Fibroblast of lung (primary cell): ENCODE measurements around the gene PPP4R2. TPM values are rescaled to one million over a fixed set of nuclear protein-coding genes. Genes with fewer than 3 reads are reported as not detected.
A peak's percentile ranks its signal among the peaks of the same experiment; 100 is the strongest.

Source experiments
- DNase-seq, 2 donors: peaks; one replicate each; pipeline versions ENCODE4 v3.0.0 to v3.0.0-alpha.2; 2010; ENCODE audit warnings: low read depth in 2 of 2
- H2AFZ ChIP-seq: 2 replicates; pipeline ENCODE4 v1.5.1; 2012; ENCODE audit warnings: low read length, control low read depth, inconsistent platforms
- H3K27ac ChIP-seq: 2 replicates; pipeline ENCODE4 v1.5.1; 2011; ENCODE audit warnings: low read length, control low read depth; ENCODE audit not compliant: insufficient read depth
- H3K27me3 ChIP-seq: 2 replicates; pipeline ENCODE4 v1.5.1; 2011; ENCODE audit warnings: mild to moderate bottlenecking, low read length; ENCODE audit not compliant: control insufficient read depth, insufficient read depth
- H3K36me3 ChIP-seq: 2 replicates; pipeline ENCODE4 v1.5.1; 2011; ENCODE audit warnings: low read length; ENCODE audit not compliant: control insufficient read depth, insufficient read depth
- H3K4me1 ChIP-seq: 2 replicates; pipeline ENCODE4 v1.5.1; 2011; ENCODE audit warnings: low read length; ENCODE audit not compliant: control insufficient read depth, insufficient read depth; ENCODE audit errors: extremely low read depth
- H3K4me2 ChIP-seq: 2 replicates; pipeline ENCODE4 v1.5.1; 2011; ENCODE audit warnings: low read length, control low read depth; ENCODE audit not compliant: insufficient read depth; ENCODE audit errors: extremely low read depth
- H3K4me3 ChIP-seq, 4 experiments: fragments of 200-600 bp in 1 of 4; sonication (generic) in 1 of 4; replicated peaks in 1 of 4; 2 replicates each; pipeline ENCODE4 v1.5.1; 2011 to 2016; ENCODE audit warnings: low read length in 4 of 4, low read depth in 3 of 4, mild to moderate bottlenecking in 3 of 4, control low read depth in 2 of 4, inconsistent platforms in 1 of 4, mixed read lengths in 1 of 4; ENCODE audit not compliant: insufficient read depth in 1 of 4; ENCODE audit errors: control extremely low read depth in 1 of 4
- H3K79me2 ChIP-seq: 2 replicates; pipeline ENCODE4 v1.5.1; 2012; ENCODE audit warnings: mild to moderate bottlenecking, low read length, inconsistent platforms; ENCODE audit not compliant: control insufficient read depth, insufficient read depth
- H3K9ac ChIP-seq: 2 replicates; pipeline ENCODE4 v1.5.1; 2011; ENCODE audit warnings: mild to moderate bottlenecking, low read length, control low read depth; ENCODE audit not compliant: insufficient read depth
- H3K9me3 ChIP-seq: 2 replicates; pipeline ENCODE4 v1.5.1; 2012; ENCODE audit warnings: low read depth, low read length; ENCODE audit not compliant: control insufficient read depth, insufficient read depth
- H4K20me1 ChIP-seq: 2 replicates; pipeline ENCODE4 v1.5.1; 2011; ENCODE audit warnings: low read length; ENCODE audit not compliant: control insufficient read depth, insufficient read depth; ENCODE audit errors: extremely low read depth
- EZH2 ChIP-seq: IDR thresholded peaks from 2 replicates; pipeline ENCODE4 v1.5.1; 2012; ENCODE audit warnings: low read length, control low read depth, mild to moderate bottlenecking; ENCODE audit errors: missing control alignments
- polyA plus RNA-seq, 2 donors: library from polyadenylated mRNA; depleted of rRNA in 1 of 2; stranded (reverse) in 1 of 2; unstranded in 1 of 2; fragments of >200 nt; gene quantifications; 2 replicates each; pipeline ENCODE4 v1.2.1, GENCODE V29; 2011 to 2012; ENCODE audit warnings: missing spikeins in 1 of 2
- total RNA-seq: library from RNA; depleted of rRNA; stranded (reverse); fragments of >200 nt; gene quantifications from 2 replicates; pipeline ENCODE4 v1.2.1, GENCODE V29; 2014
- TF ChIP-seq, protein P1 (sequence below), 2 donors: IDR thresholded peaks in 1 of 2; conservative IDR thresholded peaks in 1 of 2; 1 replicate in 1 of 2; 2 replicates in 1 of 2; pipeline ENCODE4 v1.5.1; 2011 to 2012; ENCODE audit warnings: low read length in 2 of 2, control low read depth in 1 of 2, inconsistent platforms in 1 of 2, low read depth in 1 of 2, mild to moderate bottlenecking in 1 of 2

The PPP4R2 gene
- total and polyA plus RNA-seq, 2 donors (not counting 1 experiment from before 2014, with no cell fraction given): 35.5 to 65.6 TPM

GRCh38 chr3:73004316-73004715, 7.7 kb downstream of the PPP4R2 start:
- Histone ChIP-seq H3K36me3 (peaks cover 6% of the 10 kb centered on the region), H3K79me2 (peaks cover 96% of the 10 kb centered on the region), H4K20me1 (peaks cover 4% of the 10 kb centered on the region), H3K27me3 (no peaks in the 10 kb centered on the region), H3K9me3 (no peaks in the 10 kb centered on the region), H3K27ac (no peak overlapping the region), H3K4me1 (no peaks in the 10 kb centered on the region), H3K9ac (no peak overlapping the region), H3K4me3 (no peak overlapping the region), H3K4me2 (no peak overlapping the region), H2AFZ (no peak overlapping the region)
- no peak for DNase-seq
- TF ChIP-seq EZH2: no peak
- TF ChIP-seq, protein P1, sequence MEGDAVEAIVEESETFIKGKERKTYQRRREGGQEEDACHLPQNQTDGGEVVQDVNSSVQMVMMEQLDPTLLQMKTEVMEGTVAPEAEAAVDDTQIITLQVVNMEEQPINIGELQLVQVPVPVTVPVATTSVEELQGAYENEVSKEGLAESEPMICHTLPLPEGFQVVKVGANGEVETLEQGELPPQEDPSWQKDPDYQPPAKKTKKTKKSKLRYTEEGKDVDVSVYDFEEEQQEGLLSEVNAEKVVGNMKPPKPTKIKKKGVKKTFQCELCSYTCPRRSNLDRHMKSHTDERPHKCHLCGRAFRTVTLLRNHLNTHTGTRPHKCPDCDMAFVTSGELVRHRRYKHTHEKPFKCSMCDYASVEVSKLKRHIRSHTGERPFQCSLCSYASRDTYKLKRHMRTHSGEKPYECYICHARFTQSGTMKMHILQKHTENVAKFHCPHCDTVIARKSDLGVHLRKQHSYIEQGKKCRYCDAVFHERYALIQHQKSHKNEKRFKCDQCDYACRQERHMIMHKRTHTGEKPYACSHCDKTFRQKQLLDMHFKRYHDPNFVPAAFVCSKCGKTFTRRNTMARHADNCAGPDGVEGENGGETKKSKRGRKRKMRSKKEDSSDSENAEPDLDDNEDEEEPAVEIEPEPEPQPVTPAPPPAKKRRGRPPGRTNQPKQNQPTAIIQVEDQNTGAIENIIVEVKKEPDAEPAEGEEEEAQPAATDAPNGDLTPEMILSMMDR (conservative IDR thresholded peaks at IDR 0.05 in 1 of 2, IDR thresholded peaks at IDR 0.05 in 1 of 2; ENCODE audit: low read depth in 1 of 2, low read length in 2 of 2): no peak

DNA sequence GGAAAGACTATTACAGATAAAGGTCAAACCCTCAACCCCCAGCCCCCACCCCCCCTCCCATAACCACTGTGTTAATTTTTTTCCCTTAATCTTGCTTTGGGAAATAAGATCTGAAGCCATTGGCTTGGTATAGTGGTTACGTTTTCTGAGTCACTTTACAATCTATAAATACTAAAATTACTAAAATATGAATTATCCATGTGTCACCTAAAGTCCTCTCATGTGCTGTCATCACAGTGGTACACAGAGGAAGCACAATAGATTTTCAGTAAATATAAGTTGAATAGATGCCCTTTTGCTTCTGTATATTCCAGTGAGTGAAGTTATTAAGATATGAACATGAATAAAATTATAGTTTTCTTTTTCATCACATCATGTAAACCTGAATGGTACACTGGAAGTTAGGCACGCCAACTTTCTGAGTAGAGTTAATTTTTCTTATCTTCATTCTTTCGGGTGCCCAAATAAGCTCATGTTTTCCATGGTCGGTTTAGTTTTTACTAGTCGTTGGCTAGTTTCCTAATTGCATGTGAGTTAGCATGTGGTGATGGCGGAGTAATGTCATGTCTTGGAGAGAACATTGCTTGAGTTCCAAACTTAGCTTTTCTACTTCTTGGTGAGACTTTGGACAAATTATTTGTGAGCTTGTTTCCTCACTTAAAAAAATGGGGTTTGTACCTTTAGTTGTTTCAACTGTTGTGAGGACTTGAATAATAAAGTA, 11.5 kb downstream of the PPP4R2 start:
- Histone ChIP-seq H4K20me1 (peaks cover 4% of the 10 kb centered on the region), H3K9ac (no peak overlapping the region), H3K27me3 (no peaks in the 10 kb centered on the region), H3K4me2 (no peak overlapping the region), H3K36me3 (peaks cover 6% of the 10 kb centered on the region), H3K4me3 (no peak overlapping the region), H3K9me3 (no peaks in the 10 kb centered on the region), H3K4me1 (no peaks in the 10 kb centered on the region), H2AFZ (no peak overlapping the region), H3K79me2 (peaks cover 98% of the 10 kb centered on the region), H3K27ac (no peak overlapping the region)
- peak in 1 of 2 donors; percentile 7 for DNase-seq
- TF ChIP-seq, protein P1 (conservative IDR thresholded peaks at IDR 0.05 in 1 of 2, IDR thresholded peaks at IDR 0.05 in 1 of 2; ENCODE audit: low read depth in 1 of 2, low read length in 2 of 2): no peak
- TF ChIP-seq EZH2: no peak

DNA sequence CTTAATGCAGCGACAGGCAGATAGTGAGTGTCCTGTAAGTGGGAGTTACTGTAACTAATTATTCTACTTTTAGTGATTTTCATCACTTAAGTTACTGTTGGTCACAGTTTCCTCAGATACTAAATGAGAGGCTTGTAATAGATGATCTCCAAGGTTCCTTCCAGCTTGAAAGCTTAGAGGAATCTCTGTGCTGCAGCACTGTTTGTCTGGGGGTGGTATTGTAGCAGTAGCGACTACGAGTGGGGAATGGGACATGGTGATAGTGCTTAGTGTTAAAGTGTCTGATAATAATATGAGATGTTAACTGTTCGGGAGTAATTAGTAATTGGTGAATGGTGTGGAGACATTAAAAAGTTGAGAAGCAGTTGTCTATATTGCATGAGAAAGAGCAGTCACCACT, 12.4 kb downstream of the PPP4R2 start:
- Histone ChIP-seq H4K20me1 (peaks cover 4% of the 10 kb centered on the region), H3K79me2 (peaks cover 98% of the 10 kb centered on the region)

More for the DNA sequence above, 12.4 kb downstream of the PPP4R2 start:
- DNase-seq: no peak
- Histone ChIP-seq H3K9ac (no peak overlapping the region), H2AFZ (no peak overlapping the region), H3K4me1 (no peaks in the 10 kb centered on the region), H3K36me3 (peaks cover 6% of the 10 kb centered on the region), H3K27ac (no peak overlapping the region), H3K4me3 (no peak overlapping the region), H3K9me3 (no peaks in the 10 kb centered on the region), H3K27me3 (no peaks in the 10 kb centered on the region), H3K4me2 (no peak overlapping the region)
- no peak for TF ChIP-seq EZH2
- TF ChIP-seq, protein P1 (conservative IDR thresholded peaks at IDR 0.05 in 1 of 2, IDR thresholded peaks at IDR 0.05 in 1 of 2; ENCODE audit: low read depth in 1 of 2, low read length in 2 of 2): no peak
